NCI-H345 treated with DMSO at 0.1 percent for 48 hours (cell line): ENCODE measurements around the gene GOLGA6A.
"Not testable (repeated sequence)": the region's sequence is repeated elsewhere in the genome, so short reads cannot be mapped to it uniquely, and the experiment has no call there.

Experiments
- DNase-seq: peaks from one replicate; lab custom pipeline; 2025; ENCODE audit not compliant: unreplicated experiment; lab: John Stamatoyannopoulos, UW

Gene GOLGA6A

GRCh38 chr15:74108611-74109010 lies 26.3 kb upstream of the GOLGA6A start:
- DNase-seq = not testable (repeated sequence)

GRCh38 chr15:74108111-74108510 lies 25.8 kb upstream of the GOLGA6A start:
- no peak for DNase-seq

- not testable (repeated sequence) for DNase-seq
These were observed 17.8 kb upstream of the GOLGA6A start for GRCh38 chr15:74099963-74100733.

- DNase-seq = not testable (repeated sequence)
These were observed 14.6 kb upstream of the GOLGA6A start for GRCh38 chr15:74096753-74097474.

GRCh38 chr15:74095610-74096009 lies 13.3 kb upstream of the GOLGA6A start:
- not testable (repeated sequence) for DNase-seq

- not testable (repeated sequence) for DNase-seq
These were observed 12.2 kb upstream of the GOLGA6A start for GRCh38 chr15:74094567-74094966.

- DNase-seq = not testable (repeated sequence)
These were observed 6.6 kb downstream of the GOLGA6A start for GRCh38 chr15:74075781-74076180.

GRCh38 chr15:74072614-74073337 lies 9.6 kb downstream of the GOLGA6A start:
- DNase-seq = not testable (repeated sequence)

GRCh38 chr15:74072132-74072531 lies 10.2 kb downstream of the GOLGA6A start:
- not testable (repeated sequence) for DNase-seq

- DNase-seq = not testable (repeated sequence)
These were observed 10.7 kb downstream of the GOLGA6A start for GRCh38 chr15:74071645-74072044.

- DNase-seq = not testable (repeated sequence)
These were observed 16.5 kb downstream of the GOLGA6A start for GRCh38 chr15:74065684-74066411.

- not testable (repeated sequence) for DNase-seq
These were observed 17.5 kb downstream of the GOLGA6A start for GRCh38 chr15:74064822-74065221.

- not testable (repeated sequence) for DNase-seq
These were observed 18.2 kb downstream of the GOLGA6A start for GRCh38 chr15:74064183-74064582.

GRCh38 chr15:74063425-74064146 lies 18.8 kb downstream of the GOLGA6A start:
- DNase-seq = not testable (repeated sequence)

- DNase-seq = no peak
These were observed 19.7 kb downstream of the GOLGA6A start for GRCh38 chr15:74062671-74063070.

- no peak for DNase-seq
These were observed 20.1 kb downstream of the GOLGA6A start for GRCh38 chr15:74062236-74062635.

- DNase-seq = no peak
These were observed 22.1 kb downstream of the GOLGA6A start for GRCh38 chr15:74060251-74060650.

GRCh38 chr15:74059050-74059833 lies 23.1 kb downstream of the GOLGA6A start:
- not testable (repeated sequence) for DNase-seq

GRCh38 chr15:74056330-74056729 lies 26.0 kb downstream of the GOLGA6A start:
- DNase-seq = not testable (repeated sequence)
